Measurements from ENCODE around the gene PCCA. TPM values are rescaled to one million over a fixed set of nuclear protein-coding genes. Genes with fewer than 3 reads are reported as not detected.
A peak's percentile ranks its signal among the peaks of the same experiment; 100 is the strongest.

Gene PCCA
- total RNA-seq, 4 donors from 2014 or later, result 24.8 to 122 (median 53.0) TPM

GRCh38 chr13:100485265-100485664 is 396.4 kb downstream of the PCCA start:
- Histone ChIP-seq H3K9me3 (no peaks in the 10 kb centered on the region), H3K36me3 (no peaks in the 10 kb centered on the region), H3K27ac (no peak overlapping the region), H3K27me3 (no peaks in the 10 kb centered on the region), H3K4me3 (no peak overlapping the region), H3K4me1 (no peaks in the 10 kb centered on the region)
- TF ChIP-seq POLR2A (IDR thresholded peaks at IDR 0.05), result no peak
- TF ChIP-seq, protein P1, sequence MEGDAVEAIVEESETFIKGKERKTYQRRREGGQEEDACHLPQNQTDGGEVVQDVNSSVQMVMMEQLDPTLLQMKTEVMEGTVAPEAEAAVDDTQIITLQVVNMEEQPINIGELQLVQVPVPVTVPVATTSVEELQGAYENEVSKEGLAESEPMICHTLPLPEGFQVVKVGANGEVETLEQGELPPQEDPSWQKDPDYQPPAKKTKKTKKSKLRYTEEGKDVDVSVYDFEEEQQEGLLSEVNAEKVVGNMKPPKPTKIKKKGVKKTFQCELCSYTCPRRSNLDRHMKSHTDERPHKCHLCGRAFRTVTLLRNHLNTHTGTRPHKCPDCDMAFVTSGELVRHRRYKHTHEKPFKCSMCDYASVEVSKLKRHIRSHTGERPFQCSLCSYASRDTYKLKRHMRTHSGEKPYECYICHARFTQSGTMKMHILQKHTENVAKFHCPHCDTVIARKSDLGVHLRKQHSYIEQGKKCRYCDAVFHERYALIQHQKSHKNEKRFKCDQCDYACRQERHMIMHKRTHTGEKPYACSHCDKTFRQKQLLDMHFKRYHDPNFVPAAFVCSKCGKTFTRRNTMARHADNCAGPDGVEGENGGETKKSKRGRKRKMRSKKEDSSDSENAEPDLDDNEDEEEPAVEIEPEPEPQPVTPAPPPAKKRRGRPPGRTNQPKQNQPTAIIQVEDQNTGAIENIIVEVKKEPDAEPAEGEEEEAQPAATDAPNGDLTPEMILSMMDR (IDR thresholded peaks at IDR 0.05), result no peak
- intact Hi-C loops (cut with DNase I; ENCODE audit: low total_unique reads), result no loop called here
- no peak for DNase-seq

DNA sequence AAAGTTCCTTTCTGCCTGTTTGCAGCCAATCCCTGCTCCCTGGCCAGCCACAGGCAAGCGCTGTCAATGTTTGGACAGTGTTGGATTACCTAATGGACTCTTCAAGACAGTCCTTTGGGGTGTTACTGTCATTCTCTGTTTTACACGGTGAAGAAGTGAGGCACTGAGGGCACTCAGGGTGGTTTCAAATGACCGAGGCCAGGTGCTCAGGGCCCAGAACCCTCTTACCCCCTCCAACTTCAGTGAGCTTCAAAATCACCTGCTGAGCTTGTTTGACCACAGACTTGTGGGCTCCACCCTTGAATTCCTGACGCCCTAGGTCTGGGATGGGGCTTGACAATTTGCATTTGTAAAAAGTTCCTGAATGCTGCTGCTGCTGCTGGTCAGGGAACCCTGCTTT is 401.8 kb downstream of the PCCA start:
- intact Hi-C loops (cut with DNase I; ENCODE audit: low total_unique reads), result no loop called here
- Histone ChIP-seq H3K27me3 (no peaks in the 10 kb centered on the region), H3K9me3 (no peaks in the 10 kb centered on the region), H3K4me3 (no peak overlapping the region), H3K27ac (peak overlapping the region in 1 of 2 donors; percentile 60), H3K4me1 (no peaks in the 10 kb centered on the region), H3K36me3 (no peaks in the 10 kb centered on the region)
- no peak for DNase-seq
- no peak for TF ChIP-seq POLR2A (IDR thresholded peaks at IDR 0.05)
- TF ChIP-seq, protein P1 (IDR thresholded peaks at IDR 0.05), result no peak

DNA sequence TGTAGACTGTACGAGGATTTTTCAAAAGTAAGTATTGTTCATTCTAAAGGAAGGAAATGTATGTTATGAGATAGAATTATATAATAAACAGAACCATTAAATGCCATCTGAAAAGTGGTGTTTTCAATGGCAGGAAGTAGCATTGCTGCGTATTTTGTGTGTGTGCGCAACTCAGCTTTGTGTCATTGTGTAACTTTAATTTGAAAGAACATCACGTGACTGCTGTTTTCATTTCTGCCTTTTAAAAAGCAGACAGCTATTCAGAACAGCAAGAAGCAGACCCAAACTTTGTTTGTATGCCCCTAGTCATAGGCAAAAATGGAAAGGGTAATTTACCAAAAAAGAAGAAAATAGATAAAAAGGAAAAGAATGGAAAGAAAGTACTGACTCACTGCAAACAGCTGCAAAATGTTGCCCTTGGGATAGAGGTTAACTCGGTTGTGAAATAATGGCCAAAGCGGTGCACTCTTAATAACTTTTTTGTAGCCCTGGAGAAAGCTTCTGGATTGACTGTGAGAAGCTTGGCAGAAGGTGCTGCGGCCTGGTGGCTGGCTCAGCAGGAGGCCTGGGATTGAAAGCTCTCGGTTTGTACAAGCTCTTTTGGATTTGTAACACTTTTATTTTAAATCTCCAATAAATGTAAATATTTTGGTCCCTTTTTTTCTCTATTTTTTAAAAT is 402.4 kb downstream of the PCCA start:
- Histone ChIP-seq H3K9me3 (no peaks in the 10 kb centered on the region), H3K27me3 (no peaks in the 10 kb centered on the region), H3K4me3 (no peak overlapping the region), H3K27ac (peak overlapping the region in 1 of 2 donors; percentile 60), H3K4me1 (no peaks in the 10 kb centered on the region), H3K36me3 (no peaks in the 10 kb centered on the region)
- TF ChIP-seq, protein P1 (IDR thresholded peaks at IDR 0.05), result no peak
- no peak for TF ChIP-seq POLR2A (IDR thresholded peaks at IDR 0.05)
- intact Hi-C loops (cut with DNase I; ENCODE audit: low total_unique reads), result no loop called here
- peak; percentile 56 to 60 for DNase-seq

GRCh38 chr13:100493418-100493817 is 404.5 kb downstream of the PCCA start:
- no peak for TF ChIP-seq POLR2A (IDR thresholded peaks at IDR 0.05)
- TF ChIP-seq, protein P1 (IDR thresholded peaks at IDR 0.05), result no peak
- intact Hi-C loops (cut with DNase I; ENCODE audit: low total_unique reads), result no loop called here
- Histone ChIP-seq H3K36me3 (no peaks in the 10 kb centered on the region), H3K27ac (no peak overlapping the region), H3K9me3 (no peaks in the 10 kb centered on the region), H3K4me1 (no peaks in the 10 kb centered on the region), H3K27me3 (no peaks in the 10 kb centered on the region), H3K4me3 (no peak overlapping the region)
- no peak for DNase-seq

DNA sequence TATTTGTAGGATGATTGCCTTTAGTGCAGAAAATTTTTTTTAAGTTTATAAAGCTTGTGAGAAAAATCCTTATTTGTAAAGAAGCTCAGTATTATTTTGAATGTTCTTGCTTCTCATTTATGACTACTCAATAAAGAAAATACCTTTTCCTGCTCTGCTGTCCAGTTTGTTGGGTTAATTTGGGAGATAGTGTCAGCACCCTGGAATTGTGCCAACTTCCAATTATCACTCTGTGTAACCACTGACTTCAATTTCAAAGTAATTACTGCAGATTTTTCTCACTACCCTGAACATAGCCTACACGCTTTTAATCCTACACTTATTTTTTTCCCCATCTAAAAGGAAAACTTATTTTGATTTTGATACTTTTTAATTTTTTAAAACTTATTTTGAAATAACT is 406.6 kb downstream of the PCCA start:
- intact Hi-C loops (cut with DNase I; ENCODE audit: low total_unique reads), result no loop called here
- Histone ChIP-seq H3K27me3 (no peaks in the 10 kb centered on the region), H3K9me3 (no peaks in the 10 kb centered on the region), H3K4me3 (no peak overlapping the region), H3K4me1 (no peaks in the 10 kb centered on the region), H3K36me3 (no peaks in the 10 kb centered on the region), H3K27ac (no peak overlapping the region)
- no peak for DNase-seq
- TF ChIP-seq, protein P1 (IDR thresholded peaks at IDR 0.05), result no peak
- no peak for TF ChIP-seq POLR2A (IDR thresholded peaks at IDR 0.05)
